ENCODE measurements around the gene C1QTNF7.
A peak's percentile ranks its signal among the peaks of the same experiment; 100 is the strongest.

C1QTNF7 gene

DNA sequence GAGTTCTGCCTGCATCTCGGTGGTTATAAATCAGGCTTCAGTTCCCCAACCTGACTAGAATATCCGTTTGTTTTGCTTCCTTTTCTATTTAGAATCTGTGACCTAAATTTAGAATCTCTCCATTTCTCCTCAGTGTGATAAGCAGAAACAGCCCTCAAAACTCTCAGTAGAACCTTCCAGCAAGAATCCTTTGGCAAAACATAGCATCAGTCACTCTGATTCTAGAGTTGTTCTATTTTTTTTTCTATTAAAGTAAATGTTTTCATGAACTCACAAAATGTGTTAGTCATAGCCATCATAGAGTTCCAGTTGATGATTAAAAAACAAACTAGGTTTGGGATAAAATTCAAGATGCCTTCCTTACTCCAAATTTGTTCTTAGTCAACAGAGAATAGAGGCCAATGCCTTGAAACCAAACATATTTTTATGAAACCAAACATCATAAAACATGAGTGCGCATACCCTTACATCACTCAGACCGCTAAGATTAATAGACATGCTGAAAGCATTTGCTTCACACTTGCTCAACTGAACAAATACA, 13.2 kb upstream of the C1QTNF7 start:
- DNase-seq: no peak

DNA sequence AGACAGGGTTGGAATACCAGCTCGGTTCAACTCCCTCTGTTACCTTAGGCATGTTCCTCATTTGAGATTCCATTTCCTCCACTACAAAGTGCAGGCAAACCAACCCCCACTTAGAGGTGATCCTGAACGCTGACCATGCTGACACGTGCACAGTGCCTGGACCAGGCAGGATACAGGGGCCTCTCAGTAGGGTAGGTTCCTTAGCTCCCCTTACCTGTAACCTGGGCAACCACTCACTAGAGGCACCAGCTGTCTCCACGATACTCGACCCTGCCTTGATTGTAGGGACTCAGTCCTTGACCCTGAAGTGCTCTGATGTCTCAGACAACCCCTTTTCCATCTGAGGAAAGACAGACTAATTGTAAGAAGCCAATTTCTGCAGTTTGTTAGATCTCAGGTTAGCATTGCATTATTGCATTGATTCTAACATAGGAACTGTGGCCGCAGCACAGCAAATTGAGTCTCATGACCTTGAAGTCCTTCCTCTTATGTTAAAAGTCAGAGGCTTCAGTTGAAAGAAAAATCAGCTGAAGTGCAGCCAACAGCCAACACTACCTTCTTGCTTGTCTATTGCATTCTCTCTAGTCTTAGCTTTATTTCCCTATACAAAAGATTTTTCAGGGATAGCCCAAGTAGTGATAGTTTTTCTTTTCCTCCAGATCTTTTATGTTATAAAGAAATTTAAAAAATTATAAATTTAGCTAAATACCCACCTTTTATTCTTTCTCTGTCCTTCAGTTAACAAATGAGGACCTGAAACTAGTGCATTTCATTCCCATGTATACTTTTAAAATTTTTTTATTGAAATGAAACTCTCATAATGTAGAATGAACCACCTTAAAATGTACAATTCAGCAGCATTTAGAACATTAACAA, 11.2 kb upstream of the C1QTNF7 start:
- DNase-seq: no peak

DNA sequence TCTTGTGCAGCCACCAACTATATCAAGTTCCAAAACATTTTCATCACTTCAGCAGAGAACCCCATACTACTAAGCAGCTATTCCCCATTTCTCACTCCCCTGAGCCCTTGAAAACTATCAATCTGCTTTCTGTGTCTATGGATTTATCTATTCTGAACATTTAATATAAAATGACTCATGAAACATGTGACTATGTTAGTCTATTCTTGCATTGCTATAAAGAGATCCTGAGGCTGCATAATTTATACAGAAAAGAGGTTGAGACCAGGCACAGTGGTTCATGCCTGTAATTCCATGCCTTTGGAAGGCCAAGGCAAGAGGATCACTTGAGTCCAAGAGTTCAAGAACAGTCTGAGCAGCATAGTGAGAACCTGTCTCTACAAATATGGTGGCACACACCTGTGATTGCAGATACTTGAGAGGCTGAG, 10.6 kb upstream of the C1QTNF7 start:
- no peak for DNase-seq

DNA sequence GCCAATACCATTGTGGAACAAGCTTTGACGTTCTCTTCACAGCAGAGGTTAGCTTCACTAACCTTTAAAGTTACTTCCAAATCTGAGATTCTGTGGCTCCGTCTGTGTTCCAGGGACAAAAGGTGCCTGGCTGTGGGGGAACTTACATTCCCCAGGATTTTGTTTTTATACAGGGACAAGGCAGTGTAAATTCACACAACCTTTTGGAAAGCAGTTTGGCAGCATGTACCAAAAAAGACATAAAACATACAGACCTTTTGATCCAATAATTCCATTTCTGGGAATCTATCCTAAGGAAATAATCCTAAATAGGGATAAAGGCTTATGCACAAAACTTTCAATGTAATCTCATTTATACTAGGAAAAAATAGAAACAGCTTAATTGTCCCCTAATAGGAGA, 8.9 kb upstream of the C1QTNF7 start:
- DNase-seq: no peak

DNA sequence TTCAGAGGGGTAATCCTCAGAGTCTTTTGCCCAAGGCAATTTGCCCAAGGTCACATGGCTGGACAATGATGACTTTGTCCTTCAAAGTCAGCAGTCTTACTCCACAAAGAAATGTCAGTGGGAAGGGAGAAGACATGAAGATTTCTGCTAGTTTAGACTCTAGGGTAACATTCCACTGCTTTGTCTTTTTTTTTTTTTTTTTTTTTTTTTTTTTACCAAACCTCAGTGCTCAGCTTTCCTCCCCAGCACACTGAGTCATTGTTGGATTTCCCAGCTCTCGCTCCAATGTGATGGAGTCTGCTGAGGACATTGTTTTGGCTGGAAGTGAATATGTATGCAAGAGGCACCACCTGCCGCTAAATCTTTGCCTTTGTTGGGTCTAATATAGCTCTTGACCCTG, 7.2 kb upstream of the C1QTNF7 start:
- DNase-seq: no peak

DNA sequence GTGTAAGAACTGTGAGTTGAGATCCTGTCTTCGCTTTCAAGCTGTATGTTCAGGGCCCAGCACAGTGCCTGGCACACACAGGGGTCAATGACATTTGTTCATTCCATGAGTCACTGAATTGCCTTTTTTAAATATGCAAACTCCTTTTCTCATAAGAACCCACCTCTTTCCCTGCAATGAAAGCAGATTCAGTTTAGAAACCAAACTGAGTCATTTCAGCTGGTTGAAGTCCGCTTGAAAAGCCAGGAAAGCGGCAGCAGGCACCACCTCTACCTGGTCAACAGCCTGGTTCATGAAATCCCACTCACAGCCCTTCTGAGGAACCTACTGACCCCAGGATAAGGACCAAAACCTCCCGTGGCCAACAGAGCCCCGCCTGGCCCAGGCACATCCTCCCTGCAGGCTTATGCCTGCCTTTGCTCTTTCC, 4.5 kb upstream of the C1QTNF7 start:
- no peak for DNase-seq

DNA sequence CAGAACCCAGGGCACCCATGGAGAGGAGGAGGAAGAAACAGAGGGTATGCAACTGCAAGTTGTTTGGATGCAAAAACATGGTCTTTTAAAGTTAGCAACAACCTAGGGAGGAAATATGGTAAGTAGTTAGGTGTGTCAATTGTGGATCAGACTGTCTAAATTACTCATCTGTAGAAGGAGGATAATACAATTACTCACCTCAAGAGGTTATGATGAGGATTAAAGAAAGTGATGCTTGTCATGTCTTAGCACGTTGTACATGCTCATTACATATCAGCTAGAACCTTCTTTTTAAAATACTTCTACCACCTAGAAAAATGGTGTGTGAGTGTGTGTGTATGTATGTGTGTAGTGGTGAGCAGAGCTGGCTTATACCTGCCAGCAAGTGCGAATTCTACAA, 2.3 kb upstream of the C1QTNF7 start:
- DNase-seq: no peak

DNA sequence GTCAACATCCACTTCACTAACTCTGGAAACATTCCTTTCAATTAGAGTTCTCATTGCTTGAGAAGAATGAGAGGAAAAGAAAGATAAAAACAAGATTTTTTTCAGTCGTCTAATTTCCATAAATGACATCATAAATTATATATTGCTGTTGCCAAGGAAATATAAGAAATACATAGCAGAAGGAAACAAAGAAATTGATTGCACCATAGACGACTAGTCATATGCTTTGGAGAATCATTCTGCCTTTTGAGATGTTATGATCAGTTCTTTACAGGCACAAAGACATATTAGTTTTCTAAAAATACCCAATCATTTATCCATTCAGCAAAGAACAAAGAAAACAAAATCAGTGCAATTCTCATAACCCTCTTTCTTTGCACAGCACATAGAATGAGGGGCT, 672 bp upstream of the C1QTNF7 start:
- no peak for DNase-seq

DNA sequence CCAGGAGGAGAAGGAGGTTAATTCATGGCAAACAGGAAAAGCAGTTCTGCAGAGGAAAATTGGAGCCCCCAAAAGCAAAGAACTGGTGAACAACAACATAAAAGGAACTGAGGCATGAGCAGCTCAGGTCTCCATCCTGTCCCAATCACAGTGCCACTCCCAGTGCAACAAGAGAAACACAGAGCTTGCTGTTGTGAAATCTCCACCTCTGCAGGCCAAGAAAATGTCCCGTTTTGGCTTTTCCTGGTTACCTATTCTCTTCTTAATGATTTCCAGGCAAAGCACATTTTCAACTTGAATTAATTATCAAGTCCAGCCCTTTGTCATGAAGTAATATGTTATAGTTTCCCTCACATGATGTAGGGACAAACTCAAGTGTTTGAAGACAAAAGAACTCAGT, 778 bp downstream of the C1QTNF7 start:
- DNase-seq: no peak

DNA sequence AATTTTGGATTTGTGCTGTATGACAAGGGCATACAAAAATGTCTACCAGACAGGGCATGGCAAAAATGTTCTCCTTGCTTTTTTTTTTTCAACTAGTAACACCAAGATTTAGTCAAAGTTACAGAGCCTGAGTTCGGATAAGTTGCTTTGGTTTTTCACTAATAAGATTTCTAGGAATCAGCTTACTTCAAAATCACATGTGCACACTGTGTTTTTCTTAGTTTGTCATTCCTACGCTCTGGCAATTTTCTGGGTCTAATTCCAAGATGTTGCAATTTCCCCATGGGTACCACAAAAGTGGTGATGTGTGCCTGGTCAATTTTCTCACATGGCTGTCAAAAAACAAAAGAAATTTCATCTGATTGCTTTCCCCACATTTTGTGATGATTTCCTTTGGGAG, 6.3 kb downstream of the C1QTNF7 start:
- no peak for DNase-seq

DNA sequence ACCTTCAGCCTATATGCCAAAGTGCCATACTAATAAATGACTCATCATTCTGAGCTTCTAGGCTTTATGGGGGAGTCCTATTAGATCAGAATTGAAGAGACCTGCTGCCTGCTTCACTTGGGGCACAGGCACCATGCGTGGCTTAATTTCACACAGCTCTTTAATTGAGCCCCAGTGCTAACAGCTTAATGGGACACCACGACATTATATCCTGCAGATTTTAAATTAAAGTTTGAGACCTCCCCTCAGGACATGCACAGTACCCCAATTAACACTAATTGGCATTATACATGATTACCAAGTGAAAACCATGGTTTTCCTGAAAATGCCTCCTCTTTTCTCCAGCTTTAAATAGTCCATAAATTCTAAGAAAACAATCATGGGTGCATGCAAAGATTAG, 6.8 kb downstream of the C1QTNF7 start:
- no peak for DNase-seq

DNA sequence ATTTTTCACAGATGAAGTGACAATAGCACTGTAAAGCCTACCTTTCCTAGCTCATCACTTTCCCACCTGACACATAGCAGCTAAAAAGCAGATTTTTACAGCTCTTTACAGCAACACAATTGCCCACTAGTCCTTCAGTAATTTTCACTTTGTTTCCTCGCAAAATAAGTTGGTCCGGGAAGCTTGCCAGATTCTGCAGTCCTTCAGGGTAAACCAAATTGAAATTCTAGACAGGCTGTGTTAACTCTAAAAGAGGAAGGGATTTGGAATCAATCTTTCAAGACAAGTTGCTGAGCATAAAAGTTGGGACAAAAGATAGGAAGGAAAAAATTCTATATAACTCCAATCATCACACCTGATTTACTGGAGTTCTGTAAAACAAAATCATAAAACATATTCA, 8.7 kb downstream of the C1QTNF7 start:
- peak; percentile 22 for DNase-seq

DNA sequence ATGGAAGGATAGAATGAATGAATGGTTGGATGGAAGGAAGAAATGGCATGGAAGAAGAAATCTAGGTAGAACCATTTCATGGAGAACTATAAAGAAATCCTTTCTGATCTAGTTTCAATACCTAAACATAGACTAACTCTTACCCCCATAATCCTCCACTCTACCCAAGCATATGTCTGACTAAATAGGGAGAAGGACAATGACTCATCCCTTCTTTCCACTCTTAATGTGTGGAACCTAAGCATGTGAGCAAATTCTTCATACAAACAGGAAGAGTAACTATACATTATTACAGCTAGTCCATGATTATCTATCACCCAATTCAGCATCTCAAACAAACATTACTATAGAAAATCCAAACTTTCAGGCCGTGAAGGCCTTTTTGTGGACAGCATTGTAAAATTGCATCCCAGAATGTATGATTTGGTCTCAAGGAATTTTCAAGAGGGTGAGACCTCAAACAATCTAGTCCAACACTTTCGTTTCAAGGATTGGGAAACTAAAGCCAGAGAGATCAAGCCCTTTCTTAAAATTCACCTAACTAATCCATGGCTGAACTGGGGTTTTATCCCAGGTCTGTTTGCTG, 11.2 kb downstream of the C1QTNF7 start:
- no peak for DNase-seq

DNA sequence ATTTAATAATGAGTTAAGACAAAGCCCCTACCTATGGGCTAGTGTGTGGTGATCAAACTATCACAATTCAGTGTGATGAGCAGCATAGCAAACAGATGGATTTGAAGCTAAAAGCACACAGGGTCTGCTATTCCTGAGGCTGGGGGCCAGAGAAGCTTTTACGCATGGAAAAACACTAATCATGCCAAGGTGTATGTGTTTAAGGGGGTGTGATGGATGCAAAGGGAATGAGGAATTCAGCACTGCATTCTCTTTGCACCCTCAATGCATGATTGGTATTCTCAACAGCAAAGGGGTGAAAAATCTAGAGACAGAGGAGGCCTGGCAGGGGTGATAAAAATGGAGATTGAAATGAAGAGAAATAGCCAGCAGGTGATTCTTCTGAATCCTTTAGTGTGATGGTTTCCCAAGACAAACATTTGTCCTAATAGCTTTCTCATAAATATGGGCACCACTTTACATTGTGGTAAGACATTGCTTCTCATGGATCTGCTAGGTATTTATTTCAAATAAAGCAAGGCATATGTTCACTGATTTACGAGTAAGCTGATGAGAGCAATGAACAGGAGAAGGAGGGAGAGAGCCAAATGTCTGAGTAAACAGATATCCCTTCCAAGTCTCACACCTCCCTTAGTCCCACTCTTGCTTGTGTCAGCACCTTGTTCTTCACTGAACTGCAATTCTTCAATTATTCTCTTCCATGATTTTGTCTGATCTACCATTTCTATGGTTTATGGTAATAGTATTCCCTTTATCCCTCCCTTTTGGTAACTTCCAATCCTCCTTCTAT, 15.7 kb downstream of the C1QTNF7 start:
- no peak for DNase-seq

DNA sequence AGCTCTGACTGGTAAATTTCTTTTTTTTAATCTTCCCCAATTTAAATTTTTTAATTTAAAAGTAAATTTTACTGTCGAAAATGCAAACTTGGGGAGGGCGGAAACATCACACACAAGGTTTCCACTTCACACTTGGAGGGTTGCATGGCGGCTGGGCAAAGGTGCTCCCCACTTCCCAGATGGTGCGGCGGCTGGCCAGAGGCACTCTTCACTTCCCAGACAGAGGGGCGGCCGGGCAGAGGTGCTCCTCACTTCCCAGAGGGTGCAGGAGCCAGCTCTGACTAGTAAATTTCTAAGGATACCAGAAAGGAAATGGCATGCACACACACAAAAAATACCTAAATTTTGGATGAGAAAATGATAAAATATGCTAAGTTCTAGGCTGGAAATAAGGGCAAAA, 16.4 kb downstream of the C1QTNF7 start:
- DNase-seq: no peak

DNA sequence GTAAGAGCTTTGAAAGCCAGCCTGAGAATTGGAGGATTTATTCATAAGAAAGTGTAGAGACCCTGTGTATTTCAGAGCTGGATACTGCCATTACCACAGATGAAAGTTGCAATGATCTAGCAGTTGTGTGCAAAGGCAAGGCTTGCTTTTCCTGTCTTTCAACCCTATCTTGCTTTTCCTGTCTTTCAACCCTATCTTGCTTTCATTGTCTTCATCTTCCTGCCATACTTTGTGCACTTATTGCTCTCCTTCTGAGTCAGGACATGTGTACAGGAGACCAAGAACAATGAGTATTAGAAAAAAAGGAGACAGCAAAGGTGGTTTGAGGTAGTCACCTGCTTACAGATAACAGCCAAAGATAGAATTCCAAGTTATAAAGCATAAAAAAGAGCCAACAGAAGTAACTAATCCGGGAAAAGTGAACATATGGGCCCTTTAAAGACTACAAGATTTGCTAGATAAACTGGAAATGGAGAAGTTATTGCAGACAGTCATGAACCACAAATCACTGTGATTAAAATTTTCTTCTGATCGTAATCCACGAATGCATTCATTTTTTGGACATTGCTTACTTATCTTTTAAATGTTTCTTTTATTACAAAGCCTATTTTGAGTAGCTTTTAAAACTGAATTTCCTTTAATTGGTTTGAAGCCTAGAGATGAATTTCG, 17.2 kb downstream of the C1QTNF7 start:
- no peak for DNase-seq

DNA sequence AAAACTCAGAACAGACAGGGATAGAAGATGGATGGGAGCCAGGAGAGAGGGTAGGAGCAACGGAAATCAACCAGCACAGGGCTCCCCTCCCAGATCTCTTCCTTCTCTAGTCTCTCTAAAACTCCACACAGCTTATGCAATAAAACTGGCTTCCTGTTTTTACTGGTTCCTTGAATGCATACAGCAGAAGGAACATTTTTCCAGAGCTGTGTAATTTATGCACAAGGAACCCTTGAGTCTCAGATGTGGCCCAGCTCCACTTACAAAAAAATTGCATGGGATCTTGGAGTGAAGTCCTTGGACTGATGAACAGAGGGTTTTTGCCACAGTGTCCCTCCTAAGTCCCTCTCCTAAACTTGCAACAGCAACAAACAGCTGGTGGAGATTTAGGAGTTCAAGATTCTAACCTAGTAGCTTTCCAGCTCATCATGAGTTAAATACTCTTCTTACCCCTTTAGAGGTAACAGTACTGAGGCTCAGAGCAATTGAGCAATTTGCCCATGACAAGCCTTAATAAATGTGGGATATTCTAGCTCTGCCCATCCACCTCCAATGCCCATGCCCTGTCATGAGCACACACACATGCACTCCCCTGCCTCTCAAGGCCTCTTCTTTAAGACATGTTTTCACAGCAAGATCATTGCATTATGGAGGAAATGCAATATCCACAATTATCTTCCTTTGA, 23.5 kb downstream of the C1QTNF7 start:
- DNase-seq: no peak

DNA sequence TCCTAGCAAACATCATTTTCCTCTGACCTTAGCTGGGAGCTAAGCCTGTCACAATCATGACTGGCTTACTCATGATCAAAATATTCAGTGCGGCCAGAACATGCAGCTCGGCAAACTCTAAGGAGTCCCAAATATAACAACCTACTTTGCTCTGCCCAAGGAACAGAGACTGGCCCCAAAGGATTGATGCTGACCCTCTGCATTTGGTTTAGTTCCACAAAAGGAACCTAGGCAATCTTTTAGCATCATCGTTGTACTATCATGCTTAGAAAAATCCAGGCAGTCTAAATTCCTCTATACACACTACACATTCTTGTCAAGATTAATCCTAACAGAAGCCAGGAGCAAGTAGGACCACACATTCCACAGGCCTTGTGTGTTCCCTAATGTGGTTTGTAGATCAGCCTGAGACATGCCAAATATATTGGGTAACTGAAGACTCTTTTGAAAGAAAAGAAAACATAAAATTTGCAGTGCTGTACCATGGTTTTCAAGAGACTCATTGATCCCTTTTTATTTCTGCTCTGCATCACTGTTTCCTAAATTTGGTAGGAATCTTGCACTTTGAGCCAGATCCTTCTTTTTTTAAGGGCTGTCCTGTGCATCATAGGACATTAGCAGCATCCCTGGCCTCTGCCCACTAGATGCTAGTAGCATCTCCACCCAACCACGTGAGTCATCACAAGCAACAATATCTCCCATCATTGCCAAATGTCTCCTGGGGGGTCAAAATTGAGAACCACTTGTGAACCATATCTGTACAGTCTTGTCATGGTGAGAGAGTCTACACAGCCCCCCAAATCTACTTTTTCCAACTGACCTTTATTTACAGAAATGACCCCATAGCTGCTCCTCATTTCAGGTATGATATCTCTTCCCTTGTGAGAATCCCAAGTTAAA, 24.3 kb downstream of the C1QTNF7 start:
- DNase-seq: no peak

DNA sequence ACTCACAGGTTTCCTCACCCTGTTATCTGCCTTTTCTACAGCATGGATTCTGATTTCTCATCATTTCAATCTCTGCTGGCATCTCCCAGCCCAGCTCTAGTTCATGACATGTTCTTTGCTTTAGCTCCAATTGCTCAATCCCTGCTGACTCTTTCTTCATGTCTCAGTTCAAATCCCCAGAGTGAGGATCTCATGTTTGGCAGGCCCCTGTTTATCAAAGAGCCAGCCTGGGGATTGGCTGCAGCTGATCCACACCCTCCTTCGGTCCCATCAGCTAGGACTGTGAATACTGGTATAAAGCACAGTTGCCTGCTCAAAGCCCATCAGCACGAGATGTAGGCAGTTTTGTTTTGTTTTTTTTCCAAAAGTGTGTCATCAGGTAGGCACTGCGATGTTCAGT, 27.5 kb downstream of the C1QTNF7 start:
- DNase-seq: no peak

DNA sequence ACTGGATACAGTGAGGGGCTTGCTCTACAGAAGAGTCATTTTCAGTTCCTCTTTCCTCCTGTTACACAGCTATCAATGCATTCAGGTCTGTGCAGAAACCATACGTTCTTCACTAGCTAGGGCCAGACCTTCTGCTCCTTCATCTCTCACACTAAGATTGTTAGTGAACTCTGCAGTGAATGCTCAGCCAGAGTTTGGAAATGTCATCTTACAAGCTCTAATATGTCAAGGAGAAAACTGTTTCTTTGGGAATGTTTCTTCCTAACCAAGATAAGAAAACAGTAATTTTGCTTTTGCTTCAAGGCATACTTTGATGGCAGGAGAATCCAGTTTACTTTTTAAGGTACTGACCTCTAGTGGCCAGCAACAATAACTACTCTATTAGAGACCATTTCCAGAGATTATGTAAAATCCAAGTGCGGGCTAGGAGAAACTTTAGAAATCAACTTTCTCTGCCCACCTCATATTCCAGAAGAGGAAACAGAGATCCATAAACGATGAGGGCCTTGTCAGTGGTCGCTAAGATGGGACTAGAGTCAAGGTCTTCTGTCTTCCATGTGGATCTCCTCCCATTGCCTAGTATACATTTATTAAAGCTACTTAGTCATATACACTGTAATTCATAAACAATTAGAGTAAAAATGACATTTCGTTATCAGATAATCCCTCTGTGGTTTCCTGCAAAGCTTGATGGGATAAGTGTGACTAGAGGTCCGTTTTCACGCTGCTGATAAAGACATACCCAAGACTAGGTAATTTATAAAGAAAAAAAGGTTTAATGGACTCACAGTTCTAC, 29.8 kb downstream of the C1QTNF7 start:
- no peak for DNase-seq
